Astrocyte of the cerebellum (primary cell): ENCODE data around the gene PCDH9.

Experiments
- DNase-seq: peaks from one replicate; pipeline ENCODE4 v3.0.0-alpha.2; 2011; ENCODE audit warnings: low read depth
- H3K4me3 ChIP-seq: 2 replicates; pipeline ENCODE4 v1.5.1; 2011; ENCODE audit warnings: mild to moderate bottlenecking, low read depth, low read length, moderate library complexity
- in situ Hi-C: cut with HindIII; loops from 2 replicates; pipeline ENCODE4 v1.10.0; 2017; ENCODE audit warnings: low sequenced_read_pairs
- TF ChIP-seq, protein P1 (sequence below): IDR thresholded peaks from 2 replicates; pipeline ENCODE4 v1.5.1; 2012; ENCODE audit warnings: low read length, low read depth, moderate library complexity, mild to moderate bottlenecking; ENCODE audit errors: missing control alignments

The PCDH9 gene

DNA sequence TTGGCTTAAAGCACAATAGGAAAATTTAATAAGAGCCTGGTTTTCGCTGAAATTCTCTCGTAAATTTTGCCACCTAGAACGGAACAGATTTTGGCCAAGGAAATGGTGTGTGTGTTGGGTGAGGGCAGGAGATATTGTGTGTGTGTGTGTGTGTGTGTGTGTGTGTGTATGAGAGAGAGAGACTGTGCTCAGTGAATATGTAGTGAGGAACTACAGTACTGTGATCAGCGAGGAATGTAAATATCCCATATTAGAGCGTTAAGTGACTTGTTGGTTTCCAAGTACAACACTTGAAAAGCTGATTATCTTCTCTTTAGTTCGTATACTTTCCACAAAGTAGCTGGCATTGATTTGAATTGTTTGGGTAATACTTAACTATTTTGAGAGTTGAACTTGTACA, 738.9 kb downstream of the PCDH9 start:
- in situ Hi-C loops, result no loop called here

DNA sequence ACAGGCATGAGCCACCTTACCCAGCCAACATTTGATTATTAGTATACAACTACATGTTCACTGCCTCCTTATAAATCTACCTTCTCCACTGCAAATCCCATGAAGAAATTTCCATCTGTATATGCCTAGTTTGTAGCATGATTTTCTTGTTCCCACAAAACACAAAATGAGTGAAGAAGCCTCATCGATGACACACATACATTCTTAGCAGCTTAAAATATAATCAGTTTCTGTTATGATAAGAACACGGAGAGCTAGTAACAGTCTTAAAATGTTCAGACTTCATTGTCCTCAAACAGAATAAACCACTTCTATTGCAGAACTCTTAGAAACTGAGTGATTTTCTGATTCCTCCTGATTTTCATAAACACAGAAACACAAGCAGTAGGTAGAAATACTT, 740.5 kb downstream of the PCDH9 start:
- TF ChIP-seq, protein P1, sequence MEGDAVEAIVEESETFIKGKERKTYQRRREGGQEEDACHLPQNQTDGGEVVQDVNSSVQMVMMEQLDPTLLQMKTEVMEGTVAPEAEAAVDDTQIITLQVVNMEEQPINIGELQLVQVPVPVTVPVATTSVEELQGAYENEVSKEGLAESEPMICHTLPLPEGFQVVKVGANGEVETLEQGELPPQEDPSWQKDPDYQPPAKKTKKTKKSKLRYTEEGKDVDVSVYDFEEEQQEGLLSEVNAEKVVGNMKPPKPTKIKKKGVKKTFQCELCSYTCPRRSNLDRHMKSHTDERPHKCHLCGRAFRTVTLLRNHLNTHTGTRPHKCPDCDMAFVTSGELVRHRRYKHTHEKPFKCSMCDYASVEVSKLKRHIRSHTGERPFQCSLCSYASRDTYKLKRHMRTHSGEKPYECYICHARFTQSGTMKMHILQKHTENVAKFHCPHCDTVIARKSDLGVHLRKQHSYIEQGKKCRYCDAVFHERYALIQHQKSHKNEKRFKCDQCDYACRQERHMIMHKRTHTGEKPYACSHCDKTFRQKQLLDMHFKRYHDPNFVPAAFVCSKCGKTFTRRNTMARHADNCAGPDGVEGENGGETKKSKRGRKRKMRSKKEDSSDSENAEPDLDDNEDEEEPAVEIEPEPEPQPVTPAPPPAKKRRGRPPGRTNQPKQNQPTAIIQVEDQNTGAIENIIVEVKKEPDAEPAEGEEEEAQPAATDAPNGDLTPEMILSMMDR, result no peak
- no peak overlapping the region for H3K4me3 ChIP-seq
- DNase-seq, result no peak
- in situ Hi-C loops, result no loop called here

More for the DNA sequence above, 738.9 kb downstream of the PCDH9 start:
- no peak overlapping the region for H3K4me3 ChIP-seq
- TF ChIP-seq, protein P1, result no peak
- DNase-seq, result no peak

DNA sequence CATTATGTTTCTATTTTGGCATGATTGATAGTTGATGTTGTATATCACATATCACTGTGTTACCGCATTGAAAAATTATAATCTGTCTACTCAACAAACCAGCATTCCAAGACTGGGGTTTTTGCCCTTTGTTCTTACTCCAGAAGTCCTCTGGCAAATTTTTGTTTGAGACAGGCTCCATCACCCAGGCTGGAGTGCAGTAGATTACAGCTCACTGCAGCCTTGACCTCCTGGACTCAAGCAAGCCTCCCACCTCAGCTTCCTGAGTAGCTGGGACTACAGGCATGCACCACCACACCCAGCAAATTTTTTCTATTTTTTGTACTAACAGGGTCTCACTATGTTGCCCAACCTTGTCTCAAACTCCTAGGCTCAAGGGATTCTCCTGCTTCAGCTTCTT, 741.0 kb downstream of the PCDH9 start:
- TF ChIP-seq, protein P1, result no peak
- in situ Hi-C loops, result no loop called here
- DNase-seq, result no peak
- H3K4me3 ChIP-seq, result no peak overlapping the region

DNA sequence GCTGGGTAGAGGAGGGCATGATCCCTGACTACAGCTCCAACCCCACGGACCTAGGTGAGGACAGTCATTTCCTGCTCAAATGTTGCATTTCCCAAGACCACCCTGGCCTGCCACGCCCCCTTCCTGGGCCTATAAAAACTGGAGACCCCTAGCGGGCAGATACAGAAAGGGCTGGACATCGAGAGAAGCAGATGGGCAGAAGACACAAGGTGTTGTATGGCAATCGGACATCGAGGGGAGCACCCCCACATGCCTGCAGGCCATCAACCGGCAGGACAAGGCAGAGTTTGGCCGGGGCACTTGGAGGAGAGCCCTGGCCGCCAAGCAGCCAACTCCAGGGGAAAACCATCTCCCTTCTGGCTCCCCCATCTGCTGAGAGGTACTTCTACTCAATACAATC, 746.4 kb downstream of the PCDH9 start:
- TF ChIP-seq, protein P1, result no peak
- in situ Hi-C loops, result no loop called here

DNA sequence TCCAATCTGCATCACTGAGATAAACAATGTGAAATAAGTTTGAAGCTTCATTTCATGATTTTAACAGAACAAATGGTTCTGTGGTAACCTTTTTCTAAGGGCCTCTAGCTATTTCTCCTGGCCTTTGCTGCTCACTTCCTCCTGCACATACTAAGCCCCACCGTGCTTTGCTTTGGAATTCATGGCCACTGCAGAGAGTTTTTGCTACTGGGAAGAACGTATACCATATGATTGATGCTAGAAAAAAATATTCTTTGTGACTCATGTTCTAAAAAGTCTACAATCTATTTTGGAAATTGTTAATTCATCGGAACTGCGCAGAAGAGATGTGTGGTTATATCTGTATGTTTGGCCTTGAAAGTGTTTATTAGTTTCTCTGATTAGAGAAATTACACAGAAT, 747.3 kb downstream of the PCDH9 start:
- H3K4me3 ChIP-seq, result no peak overlapping the region
- DNase-seq, result no peak
- TF ChIP-seq, protein P1, result no peak
- in situ Hi-C loops, result no loop called here

More for the DNA sequence above, 746.4 kb downstream of the PCDH9 start:
- no peak for DNase-seq
- no peak overlapping the region for H3K4me3 ChIP-seq

DNA sequence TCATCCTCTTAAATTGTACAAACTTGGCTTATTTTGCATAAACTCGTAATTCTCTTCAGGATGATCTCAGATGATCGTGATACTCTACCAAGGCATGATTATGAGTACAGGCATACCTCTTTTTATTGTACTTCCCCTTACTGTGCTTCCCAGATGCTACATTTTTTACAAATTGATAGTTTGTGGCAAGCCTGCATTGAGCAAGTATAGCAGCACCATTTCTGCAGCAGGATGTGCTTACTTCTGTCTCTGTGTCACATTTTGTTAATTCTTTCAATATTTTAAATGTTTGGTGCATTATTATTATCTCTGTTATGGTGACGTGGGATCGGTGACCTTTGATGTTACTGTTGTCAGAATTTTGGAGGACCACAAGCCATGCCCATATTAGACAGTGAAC, 752.3 kb downstream of the PCDH9 start:
- in situ Hi-C loops, result no loop called here
- no peak overlapping the region for H3K4me3 ChIP-seq
- TF ChIP-seq, protein P1, result no peak
- DNase-seq, result no peak

DNA sequence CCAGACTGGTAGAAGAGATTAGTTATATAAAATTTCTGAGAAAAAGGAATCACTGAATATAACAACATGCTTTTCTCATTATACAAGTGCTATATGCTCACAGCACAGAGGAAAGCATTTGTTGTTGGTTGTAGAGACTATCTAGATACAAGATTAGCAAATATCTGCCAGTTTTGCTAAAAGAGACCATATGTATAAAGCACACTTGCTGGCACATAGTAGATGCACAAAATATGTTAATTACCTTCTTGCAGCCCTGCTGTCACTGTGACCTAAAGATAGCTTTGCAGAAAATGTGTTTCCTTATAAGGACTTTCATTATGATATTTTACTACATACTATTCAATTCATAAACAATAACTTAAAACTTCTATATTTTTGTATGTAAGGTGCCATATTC, 755.1 kb downstream of the PCDH9 start:
- DNase-seq, result no peak
- no peak overlapping the region for H3K4me3 ChIP-seq
- in situ Hi-C loops, result no loop called here
- TF ChIP-seq, protein P1, result no peak
